ENCODE results near the gene CTIF.

CTIF gene

DNA sequence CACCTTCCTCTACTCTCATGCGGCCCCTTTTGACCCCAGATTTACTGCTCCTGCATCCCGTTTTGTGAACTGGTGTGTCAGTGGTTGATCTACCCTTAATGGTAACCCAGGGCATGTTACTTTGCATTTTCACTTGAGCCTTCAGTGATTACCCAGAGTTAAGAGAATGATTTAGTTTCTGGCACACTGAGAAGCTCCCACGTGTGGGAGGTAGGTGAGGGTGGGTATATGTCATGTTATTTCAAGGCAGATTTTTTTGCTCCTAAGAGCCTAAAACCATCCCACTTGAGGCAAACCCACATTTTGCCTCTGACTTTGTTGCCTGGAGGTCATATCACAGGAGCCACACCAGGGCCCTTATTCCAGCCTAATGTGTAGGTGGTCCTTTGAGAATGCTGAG is 186.7 kb downstream of the CTIF start:
- H3F3A ChIP-seq (ENCODE audit: insufficient read depth), result no peaks in the 10 kb centered on the region
- H3K9me3 ChIP-seq (ENCODE audit: insufficient read depth, low read length), result no peaks in the 10 kb centered on the region
- no peak overlapping the region for H3K4me3 ChIP-seq (ENCODE audit: insufficient read depth, low read length, poor library complexity, severe bottlenecking)
- H3K9me2 ChIP-seq (replicated peaks; ENCODE audit: insufficient read depth, low read length), result no peaks in the 10 kb centered on the region
- H3K27me3 ChIP-seq (ENCODE audit: low read length), result no peaks in the 10 kb centered on the region
- no peaks in the 10 kb centered on the region for H3K79me2 ChIP-seq (ENCODE audit: insufficient read depth, low read length)
- no peak overlapping the region for H3K27ac ChIP-seq (ENCODE audit: low read depth, low read length)
- H3K4me2 ChIP-seq (ENCODE audit: low read depth, low read length, poor library complexity, severe bottlenecking), result no peak overlapping the region
- TF ChIP-seq EZH2phosphoT487 (conservative IDR thresholded peaks at IDR 0.05; ENCODE audit: low read length), result no peak
- TF ChIP-seq CTCF (IDR thresholded peaks at IDR 0.05; ENCODE audit: insufficient read depth, low read length, poor library complexity, severe bottlenecking), result no peak
- H4K20me1 ChIP-seq (ENCODE audit: low read depth, low read length), result no peaks in the 10 kb centered on the region
- no peak overlapping the region for H2AFZ ChIP-seq (ENCODE audit: low read depth, low read length, severe bottlenecking)
- no peaks in the 10 kb centered on the region for H3K36me3 ChIP-seq (ENCODE audit: low read length)
- H3K9ac ChIP-seq (ENCODE audit: low read length), result no peak overlapping the region

GRCh38 chr18:48727681-48728080 is 188.8 kb downstream of the CTIF start:
- Histone ChIP-seq H3K27ac (ENCODE audit: low read depth, low read length) (no peak overlapping the region), H3K79me2 (ENCODE audit: insufficient read depth, low read length) (no peaks in the 10 kb centered on the region), H3K9ac (ENCODE audit: low read length) (no peak overlapping the region), H3K4me2 (ENCODE audit: low read depth, low read length, poor library complexity, severe bottlenecking) (no peak overlapping the region), H2AFZ (ENCODE audit: low read depth, low read length, severe bottlenecking) (no peak overlapping the region), H3F3A (ENCODE audit: insufficient read depth) (no peaks in the 10 kb centered on the region), H3K9me3 (ENCODE audit: insufficient read depth, low read length) (no peaks in the 10 kb centered on the region), H4K20me1 (ENCODE audit: low read depth, low read length) (no peaks in the 10 kb centered on the region), H3K9me2 (replicated peaks; ENCODE audit: insufficient read depth, low read length) (no peaks in the 10 kb centered on the region), H3K36me3 (ENCODE audit: low read length) (no peaks in the 10 kb centered on the region), H3K27me3 (ENCODE audit: low read length) (no peaks in the 10 kb centered on the region), H3K4me3 (ENCODE audit: insufficient read depth, low read length, poor library complexity, severe bottlenecking) (no peak overlapping the region)
- TF ChIP-seq EZH2phosphoT487 (conservative IDR thresholded peaks at IDR 0.05; ENCODE audit: low read length) (no peak), CTCF (IDR thresholded peaks at IDR 0.05; ENCODE audit: insufficient read depth, low read length, poor library complexity, severe bottlenecking) (no peak)

DNA sequence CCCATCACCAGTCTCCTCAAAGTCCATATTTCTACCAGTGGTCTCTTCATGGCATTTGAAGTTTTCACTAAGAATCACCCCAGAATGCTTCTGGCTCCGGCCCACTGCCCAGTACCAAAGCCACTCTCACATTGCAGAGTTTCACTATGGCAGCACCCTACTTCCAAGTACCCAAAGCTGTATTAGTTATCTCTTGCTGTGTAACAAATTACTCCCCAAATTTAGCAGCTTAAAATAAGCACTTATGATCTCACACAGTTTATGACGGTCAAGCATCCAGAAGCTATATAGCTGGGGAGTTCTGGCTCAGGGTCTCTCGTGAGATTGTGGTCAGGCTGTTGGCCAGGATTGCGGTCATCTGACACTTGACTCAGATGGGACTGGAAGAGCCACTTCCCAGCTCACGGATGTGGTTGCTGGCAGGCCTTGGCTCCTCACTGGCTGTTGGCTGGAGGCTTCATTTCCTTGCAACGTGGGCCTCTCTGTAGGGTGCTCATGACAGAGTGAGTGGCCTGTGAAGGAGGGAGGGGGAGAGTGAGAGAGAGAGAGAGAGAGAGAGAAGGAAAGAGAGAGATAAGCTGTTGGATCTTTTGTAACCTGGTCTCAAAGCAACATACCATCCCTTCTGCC is 189.5 kb downstream of the CTIF start:
- no peaks in the 10 kb centered on the region for H3K79me2 ChIP-seq (ENCODE audit: insufficient read depth, low read length)
- H3K9ac ChIP-seq (ENCODE audit: low read length), result no peak overlapping the region
- no peaks in the 10 kb centered on the region for H3K36me3 ChIP-seq (ENCODE audit: low read length)
- no peak overlapping the region for H3K4me2 ChIP-seq (ENCODE audit: low read depth, low read length, poor library complexity, severe bottlenecking)
- H3K27me3 ChIP-seq (ENCODE audit: low read length), result no peaks in the 10 kb centered on the region
- TF ChIP-seq EZH2phosphoT487 (conservative IDR thresholded peaks at IDR 0.05; ENCODE audit: low read length), result no peak
- no peak for TF ChIP-seq CTCF (IDR thresholded peaks at IDR 0.05; ENCODE audit: insufficient read depth, low read length, poor library complexity, severe bottlenecking)
- H3F3A ChIP-seq (ENCODE audit: insufficient read depth), result no peaks in the 10 kb centered on the region
- no peak overlapping the region for H3K27ac ChIP-seq (ENCODE audit: low read depth, low read length)
- no peaks in the 10 kb centered on the region for H3K9me3 ChIP-seq (ENCODE audit: insufficient read depth, low read length)
- H3K9me2 ChIP-seq (replicated peaks; ENCODE audit: insufficient read depth, low read length), result no peaks in the 10 kb centered on the region
- no peak overlapping the region for H3K4me3 ChIP-seq (ENCODE audit: insufficient read depth, low read length, poor library complexity, severe bottlenecking)
- no peaks in the 10 kb centered on the region for H4K20me1 ChIP-seq (ENCODE audit: low read depth, low read length)
- no peak overlapping the region for H2AFZ ChIP-seq (ENCODE audit: low read depth, low read length, severe bottlenecking)
